Liver (tissue), 3 donors: ENCODE data around the gene ABHD13.

ENCODE experiments used
- ATF3 ChIP-seq: IDR thresholded peaks from 2 replicates; pipeline ENCODE4 v1.6.1; 2016; ENCODE audit warnings: antibody characterized with exemption
- CTCF ChIP-seq: fragments of 150-350 bp; IDR thresholded peaks from 2 replicates; pipeline ENCODE4 v1.5.1; 2017; ENCODE audit warnings: improper control_type of control experiment, low read depth, low read length; ENCODE audit not compliant: missing input control
- GABPA ChIP-seq, 2 donors: IDR thresholded peaks in 1 of 2; conservative IDR thresholded peaks in 1 of 2; 2 replicates each; pipeline ENCODE4 v1.6.1; 2016; ENCODE audit warnings: antibody characterized with exemption in 2 of 2, mild to moderate bottlenecking in 1 of 2, moderate library complexity in 1 of 2
- JUND ChIP-seq, 2 donors: IDR thresholded peaks; 2 replicates each; pipeline ENCODE4 v1.6.1; 2016; ENCODE audit warnings: antibody characterized with exemption in 2 of 2
- REST ChIP-seq: IDR thresholded peaks from 2 replicates; pipeline ENCODE4 v1.6.1; 2016; ENCODE audit warnings: antibody characterized with exemption, mild to moderate bottlenecking
- YY1 ChIP-seq: IDR thresholded peaks from 2 replicates; pipeline ENCODE4 v1.6.1; 2016; ENCODE audit warnings: antibody characterized with exemption, mild to moderate bottlenecking
- donor health status: healthy.
- donor health status: healthy.

GRCh38 chr13:108193806-108194205 is 24.4 kb upstream of the ABHD13 start:
- TF ChIP-seq CTCF (no peak), YY1 (no peak), ATF3 (no peak), JUND (IDR thresholded peaks at IDR 0.05) (no peak), REST (no peak), GABPA (IDR thresholded peaks at IDR 0.05 in 1 of 2, conservative IDR thresholded peaks at IDR 0.05 in 1 of 2) (no peak)
